NB4 (cell line): Measurements from ENCODE around the gene NDEL1.

Source experiments
- MAX ChIP-seq: IDR thresholded peaks from 2 replicates; pipeline ENCODE4 v1.6.1; 2011; ENCODE audit warnings: low read depth, low read length
- MYC ChIP-seq: IDR thresholded peaks from 2 replicates; pipeline ENCODE4 v1.6.1; 2011; ENCODE audit warnings: low read depth, low read length
- POLR2A ChIP-seq: IDR thresholded peaks from 2 replicates; pipeline ENCODE4 v1.6.1; 2011; ENCODE audit warnings: mild to moderate bottlenecking; ENCODE audit not compliant: insufficient read length; ENCODE audit errors: extremely low read depth
- TF ChIP-seq, protein P1 (sequence below): IDR thresholded peaks from one replicate; pipeline ENCODE4 v1.5.1; 2012; ENCODE audit warnings: low read depth, low read length

- TF ChIP-seq, protein P1, sequence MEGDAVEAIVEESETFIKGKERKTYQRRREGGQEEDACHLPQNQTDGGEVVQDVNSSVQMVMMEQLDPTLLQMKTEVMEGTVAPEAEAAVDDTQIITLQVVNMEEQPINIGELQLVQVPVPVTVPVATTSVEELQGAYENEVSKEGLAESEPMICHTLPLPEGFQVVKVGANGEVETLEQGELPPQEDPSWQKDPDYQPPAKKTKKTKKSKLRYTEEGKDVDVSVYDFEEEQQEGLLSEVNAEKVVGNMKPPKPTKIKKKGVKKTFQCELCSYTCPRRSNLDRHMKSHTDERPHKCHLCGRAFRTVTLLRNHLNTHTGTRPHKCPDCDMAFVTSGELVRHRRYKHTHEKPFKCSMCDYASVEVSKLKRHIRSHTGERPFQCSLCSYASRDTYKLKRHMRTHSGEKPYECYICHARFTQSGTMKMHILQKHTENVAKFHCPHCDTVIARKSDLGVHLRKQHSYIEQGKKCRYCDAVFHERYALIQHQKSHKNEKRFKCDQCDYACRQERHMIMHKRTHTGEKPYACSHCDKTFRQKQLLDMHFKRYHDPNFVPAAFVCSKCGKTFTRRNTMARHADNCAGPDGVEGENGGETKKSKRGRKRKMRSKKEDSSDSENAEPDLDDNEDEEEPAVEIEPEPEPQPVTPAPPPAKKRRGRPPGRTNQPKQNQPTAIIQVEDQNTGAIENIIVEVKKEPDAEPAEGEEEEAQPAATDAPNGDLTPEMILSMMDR, result no peak
- no peak for TF ChIP-seq POLR2A
- no peak for TF ChIP-seq MAX
- no peak for TF ChIP-seq MYC
Measured at GRCh38 chr17:8472663-8473062, 37.0 kb downstream of the NDEL1 start.
